NOMO-1 (cell line): ENCODE measurements around the gene ABTB1.
"Not testable (repeated sequence)": the region's sequence is repeated elsewhere in the genome, so short reads cannot be mapped to it uniquely, and the experiment has no call there.

Experiments used
- DNase-seq, 2 experiments: peaks; one replicate each; lab custom pipeline; 2025; ENCODE audit not compliant: unreplicated experiment in 2 of 2; lab: John Stamatoyannopoulos, UW

Gene ABTB1

GRCh38 chr3:127700406-127700805, 27.7 kb downstream of the ABTB1 start:
- no peak for DNase-seq

DNA sequence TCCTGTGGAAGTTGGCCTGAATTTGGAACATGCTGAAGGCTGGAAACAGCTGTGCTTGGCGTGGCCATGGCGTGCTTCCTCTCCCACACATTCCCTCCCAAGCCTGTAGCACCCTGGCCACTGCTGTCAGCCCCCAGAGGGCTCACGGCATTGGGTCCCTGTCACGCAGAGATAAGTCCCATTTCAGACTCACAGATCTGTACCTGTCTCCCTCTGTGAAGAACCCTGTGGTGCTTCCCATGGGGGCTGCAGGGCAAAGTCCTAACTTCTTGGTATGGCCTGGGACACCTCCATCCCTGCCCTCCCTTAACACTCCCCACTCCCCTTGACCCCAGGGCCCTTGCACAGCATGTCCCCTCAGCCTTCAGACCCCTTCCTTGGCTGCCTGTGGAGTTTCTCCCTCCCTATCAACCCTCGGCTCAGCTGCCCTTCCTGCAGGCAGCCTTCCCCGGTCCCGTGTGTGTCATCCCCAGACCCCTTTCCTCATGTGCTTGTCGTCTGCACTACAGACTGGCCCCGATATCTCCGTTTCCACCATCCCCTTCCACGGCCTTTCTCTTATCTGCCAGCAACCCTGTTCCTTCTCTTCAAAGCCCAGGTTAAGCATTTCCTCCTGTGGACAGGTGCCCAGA, 28.6 kb downstream of the ABTB1 start:
- DNase-seq: no peak

DNA sequence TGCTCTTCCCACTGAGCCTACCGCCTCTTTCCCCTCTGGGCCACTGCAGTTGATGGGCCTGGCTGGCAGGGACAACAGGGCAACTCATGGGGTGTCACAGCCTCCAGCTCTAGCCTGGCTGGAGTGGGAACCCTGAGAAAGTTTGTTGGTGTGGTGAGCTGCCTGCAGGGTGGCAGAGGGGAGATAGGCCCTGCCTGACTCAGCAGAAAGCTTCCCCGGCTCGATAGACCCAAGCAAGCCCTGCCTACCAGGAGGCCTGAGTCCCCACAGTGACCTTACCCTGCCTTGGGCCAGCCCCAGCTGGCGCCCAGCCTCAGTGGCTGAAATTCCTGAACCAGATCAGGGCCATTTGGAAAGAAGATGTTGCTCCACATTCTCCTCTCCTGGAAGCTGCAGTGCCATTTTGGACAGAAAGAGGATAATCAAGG, 29.4 kb downstream of the ABTB1 start:
- DNase-seq: no peak

GRCh38 chr3:127704840-127705239, 32.1 kb downstream of the ABTB1 start:
- not testable (repeated sequence) for DNase-seq

GRCh38 chr3:127706312-127706711, 33.6 kb downstream of the ABTB1 start:
- DNase-seq: no peak

DNA sequence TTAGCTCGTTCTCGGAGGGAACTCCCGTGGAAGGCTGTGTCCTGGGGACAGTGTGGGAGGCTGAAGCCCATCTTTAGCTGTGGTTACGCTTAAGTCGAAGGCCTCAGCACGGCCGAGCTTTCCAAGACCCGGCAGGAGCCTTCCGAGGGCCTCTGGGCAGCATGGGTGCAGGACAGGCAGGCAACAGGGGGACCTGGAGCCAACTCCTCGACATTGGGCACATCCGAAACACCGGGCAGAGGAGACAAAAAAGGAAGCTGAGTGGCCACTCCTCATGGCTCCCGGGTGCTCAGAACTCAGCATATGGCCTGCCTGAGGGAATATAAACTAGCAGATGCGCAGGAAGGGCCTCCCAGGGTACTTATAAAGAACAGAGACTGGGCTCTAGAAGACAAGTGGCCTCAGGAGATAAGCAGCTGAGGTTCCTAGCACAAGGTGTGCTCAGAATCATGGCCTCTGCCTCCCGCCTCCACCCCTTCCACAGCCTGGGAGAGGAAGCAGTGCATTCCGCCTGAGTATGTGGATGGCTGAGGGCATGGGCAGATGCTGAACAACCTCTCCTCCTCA, 34.1 kb downstream of the ABTB1 start:
- no peak for DNase-seq

DNA sequence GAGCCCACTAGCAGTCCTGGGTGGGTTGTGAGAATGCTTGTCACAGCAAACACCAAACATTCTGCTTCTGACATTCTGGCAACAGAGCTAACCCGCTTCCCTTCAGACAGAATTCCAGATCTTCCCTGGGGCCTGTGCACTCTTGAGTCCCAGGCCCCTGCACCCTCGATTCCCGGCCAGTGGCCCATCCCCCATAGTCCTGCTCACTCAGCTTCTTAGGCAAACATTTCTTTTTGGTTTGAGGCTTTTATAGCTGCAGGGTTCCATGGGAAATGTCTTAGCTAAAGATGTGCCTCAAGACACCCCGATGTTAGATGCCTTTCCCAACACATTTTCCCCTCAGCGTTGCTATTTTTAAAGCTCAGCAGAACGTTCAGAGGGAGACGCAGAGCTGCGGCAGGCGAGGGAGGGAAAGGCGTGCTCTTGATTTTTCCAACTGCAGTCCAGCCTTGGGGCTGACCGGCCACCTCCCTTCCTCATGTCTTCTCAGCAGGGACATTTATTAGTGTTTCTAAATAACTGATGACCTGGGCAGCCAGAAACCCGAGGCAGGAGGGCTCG, 35.2 kb downstream of the ABTB1 start:
- DNase-seq: no peak

DNA sequence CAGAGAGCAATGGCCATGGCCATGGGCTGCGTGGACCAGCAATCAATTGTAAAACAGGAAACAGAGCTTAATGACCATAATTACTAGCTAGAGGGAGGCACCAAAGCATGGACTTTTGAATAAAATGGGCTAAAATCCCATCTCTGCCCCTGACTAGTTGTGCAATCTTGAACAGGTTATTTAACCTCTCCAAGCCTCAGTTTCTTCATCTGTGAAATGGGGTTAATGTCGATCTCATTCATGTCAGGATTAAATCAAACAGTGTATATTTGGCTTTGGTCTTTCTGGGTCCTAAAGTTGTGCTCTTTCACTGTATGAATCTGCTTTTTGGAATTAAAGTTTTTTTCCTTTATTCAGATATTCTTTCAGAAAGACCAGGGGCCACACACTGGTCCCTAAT, 36.1 kb downstream of the ABTB1 start:
- DNase-seq: no peak

GRCh38 chr3:127709320-127710060, 36.7 kb downstream of the ABTB1 start:
- no peak for DNase-seq

DNA sequence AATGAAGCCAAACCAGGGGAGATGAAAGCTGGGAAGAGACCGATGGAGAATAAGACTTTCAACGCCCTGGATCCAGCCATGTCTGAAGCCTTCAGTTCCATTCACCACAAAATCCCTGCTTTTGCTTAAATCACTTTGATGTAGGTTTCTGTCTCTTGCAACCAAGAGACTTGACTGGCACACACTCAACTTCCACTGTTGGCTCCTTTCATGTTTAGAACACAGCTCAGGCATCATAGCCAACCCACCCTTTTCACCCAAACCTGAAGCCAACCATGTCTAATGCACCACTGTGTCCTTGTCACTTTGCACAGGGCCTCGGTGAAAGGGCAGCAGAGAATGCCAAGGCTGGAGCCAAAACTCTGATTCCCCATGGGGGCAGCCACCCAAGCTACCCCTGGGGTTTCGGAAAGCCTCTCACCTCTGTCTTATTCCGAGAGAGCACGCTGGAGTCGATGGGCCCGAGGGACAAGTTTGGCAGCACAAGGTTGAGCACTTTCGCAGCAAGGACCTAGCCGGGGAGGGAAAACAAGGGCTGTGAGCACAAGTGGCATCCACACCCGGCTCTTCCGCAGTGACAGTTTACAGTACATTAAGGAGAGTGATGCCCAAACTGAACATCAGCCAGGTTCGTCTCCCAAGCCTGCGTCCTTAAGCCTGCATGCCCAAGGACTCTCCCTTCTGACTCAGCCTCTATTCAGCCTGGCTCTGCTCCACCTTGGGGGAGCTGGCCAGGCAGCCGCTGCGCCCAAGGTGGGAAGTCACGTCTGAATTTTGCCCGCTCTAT, 37.6 kb downstream of the ABTB1 start:
- DNase-seq: no peak

DNA sequence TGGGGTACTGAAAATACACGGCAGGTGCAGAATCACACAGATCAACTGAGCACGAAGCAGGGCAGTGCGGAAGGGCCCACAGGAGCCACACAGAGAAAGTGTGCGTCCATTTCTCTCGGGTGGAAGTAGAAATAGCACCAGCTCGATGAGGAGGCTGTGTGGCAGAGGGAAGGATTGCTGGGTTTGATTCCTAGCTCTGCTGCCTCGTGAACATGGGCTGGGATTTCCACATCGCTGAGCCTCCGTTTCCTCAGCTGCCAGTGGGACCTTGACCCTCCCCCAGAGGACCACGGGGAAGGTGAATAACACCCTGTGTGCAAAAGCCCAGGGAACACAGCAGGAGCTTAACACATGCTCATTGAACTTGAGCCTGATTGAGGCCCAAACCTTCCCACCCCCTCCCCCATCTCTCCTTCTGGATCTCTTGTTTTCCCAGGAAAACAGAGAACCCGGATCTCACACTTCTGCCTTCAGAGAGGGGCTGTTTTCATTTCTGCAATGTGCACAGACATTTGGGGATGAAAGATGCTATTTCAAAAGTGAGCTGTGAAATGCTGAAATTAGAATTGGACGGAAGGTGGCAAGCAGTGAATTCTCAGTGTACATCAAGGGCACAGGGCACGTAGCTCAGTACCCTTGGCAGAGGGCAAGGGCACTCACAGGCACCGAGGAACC, 38.4 kb downstream of the ABTB1 start:
- DNase-seq: no peak

DNA sequence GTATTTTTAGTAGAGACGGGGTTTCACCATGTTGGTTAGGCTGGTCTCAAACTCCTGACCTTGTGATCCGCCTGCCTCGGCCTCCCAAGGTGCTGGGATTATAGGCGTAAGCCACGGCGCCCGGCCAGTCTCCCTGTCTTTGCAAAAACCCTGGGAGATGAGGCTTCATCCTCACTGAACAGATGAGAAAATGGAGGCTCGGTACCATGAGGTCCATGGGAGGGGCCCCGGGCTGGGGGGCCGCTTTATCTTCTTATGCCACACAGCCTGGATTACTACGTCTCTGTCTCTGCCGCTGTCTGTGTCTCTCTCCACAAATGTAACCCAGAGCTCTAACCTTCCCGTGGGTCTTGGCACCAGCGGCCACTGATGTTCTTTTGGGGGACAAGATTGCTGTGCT, 39.1 kb downstream of the ABTB1 start:
- no peak for DNase-seq

- no peak for DNase-seq
Measured at GRCh38 chr3:127712461-127712860, 39.7 kb downstream of the ABTB1 start.

- no peak for DNase-seq
Measured at GRCh38 chr3:127712881-127713771, 40.4 kb downstream of the ABTB1 start.

- DNase-seq: no peak
Measured at GRCh38 chr3:127714125-127714571, 41.4 kb downstream of the ABTB1 start.

DNA sequence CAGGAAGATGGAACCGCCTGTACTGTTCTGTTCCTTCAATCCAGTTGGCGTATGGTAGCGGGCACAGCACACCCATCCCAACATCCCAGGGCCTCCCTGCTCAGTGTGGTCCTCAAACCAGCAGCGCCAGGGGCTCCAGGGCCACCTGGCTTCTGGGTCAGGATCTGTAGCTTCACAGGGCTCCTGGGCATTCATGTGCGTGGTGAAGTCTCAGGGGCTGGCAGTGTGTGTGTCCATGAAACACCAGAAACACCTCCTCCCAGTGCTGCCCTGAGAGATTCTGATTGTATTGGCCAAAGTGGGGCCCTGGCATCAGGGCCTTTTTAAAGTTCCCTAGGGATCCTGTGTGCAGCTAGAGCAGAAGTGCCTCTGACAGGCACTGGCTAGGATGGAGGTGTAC, 42.1 kb downstream of the ABTB1 start:
- DNase-seq: no peak

DNA sequence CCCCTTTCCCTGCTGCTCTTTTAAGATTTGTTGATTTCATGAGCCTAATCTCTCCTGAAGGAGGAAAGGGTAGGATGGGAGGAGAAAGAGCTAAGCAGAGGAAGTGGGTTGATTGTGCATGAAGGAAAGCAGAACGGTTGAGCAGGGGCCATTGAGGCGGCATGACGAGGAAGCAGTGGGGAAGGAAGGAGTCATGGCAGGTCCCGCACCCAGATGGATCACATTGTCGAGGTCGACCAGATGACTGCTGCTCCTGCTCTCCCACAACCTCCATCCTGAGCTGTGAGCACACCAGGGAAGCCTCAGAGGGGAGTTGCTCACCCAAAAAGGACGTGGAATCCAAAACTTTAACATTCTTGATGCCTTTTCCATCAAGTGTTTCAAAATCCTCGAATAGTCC, 42.8 kb downstream of the ABTB1 start:
- no peak for DNase-seq

DNA sequence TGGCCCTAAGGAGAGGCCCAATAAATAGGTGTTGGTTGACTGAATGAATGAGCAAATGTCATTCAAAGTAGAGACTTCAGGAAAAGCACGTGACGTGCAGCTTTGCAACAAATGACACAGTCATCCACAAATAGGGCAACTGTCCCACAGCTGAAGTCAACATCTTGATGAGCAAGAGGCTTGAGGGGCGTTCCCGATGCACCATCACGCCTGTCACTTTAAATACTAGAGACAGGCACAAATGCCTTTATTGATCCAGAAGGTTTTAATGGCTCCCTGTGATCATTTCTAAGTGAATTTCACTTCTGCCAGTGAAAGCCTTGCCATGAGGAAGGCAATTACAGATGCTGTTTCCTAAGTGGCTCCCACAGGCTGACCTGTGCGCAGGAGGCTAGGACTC, 43.6 kb downstream of the ABTB1 start:
- DNase-seq: no peak
